Measurements from ENCODE around the gene NFATC4.

- TF ChIP-seq ZNF23 (tag by site-specific recombination; IDR thresholded peaks at IDR 0.05; ENCODE audit: borderline replicate concordance), result no peak
- no peak for TF ChIP-seq ZNF140 (tag by site-specific recombination; IDR thresholded peaks at IDR 0.05)
- TF ChIP-seq ZNF362 (tag by site-specific recombination; IDR thresholded peaks at IDR 0.05), result no peak
- TF ChIP-seq GLIS2 (tag by site-specific recombination; IDR thresholded peaks at IDR 0.05), result no peak
- no peak for TF ChIP-seq ZNF623 (tag by site-specific recombination; IDR thresholded peaks at IDR 0.05)
- no peak for TF ChIP-seq ZNF423 (tag by site-specific recombination; IDR thresholded peaks at IDR 0.05)
- no peak for TF ChIP-seq ZNF138 (tag by site-specific recombination; IDR thresholded peaks at IDR 0.05; ENCODE audit: borderline replicate concordance)
- TF ChIP-seq ZNF654 (tag by site-specific recombination; IDR thresholded peaks at IDR 0.05; ENCODE audit: low read depth), result no peak
- TF ChIP-seq REST (tag by site-specific recombination; IDR thresholded peaks at IDR 0.05), result no peak
- no peak for TF ChIP-seq CTCF (tag by site-specific recombination; IDR thresholded peaks at IDR 0.05)
- TF ChIP-seq HOXD13 (CRISPR knock-in tag; IDR thresholded peaks at IDR 0.05; ENCODE audit: borderline replicate concordance), result no peak
- no peak for TF ChIP-seq ZNF214 (tag by site-specific recombination; IDR thresholded peaks at IDR 0.05; ENCODE audit: borderline replicate concordance)
- no peak for TF ChIP-seq ZNF792 (tag by site-specific recombination; IDR thresholded peaks at IDR 0.05)
- no peak for TF ChIP-seq ZNF510 (tag by site-specific recombination; IDR thresholded peaks at IDR 0.05; ENCODE audit: insufficient replicate concordance)
These were observed 7.7 kb upstream of the NFATC4 start for GRCh38 chr14:24360281-24360680.

All from HEK293 (cell line).